GM19328 (cell line): ENCODE measurements around the gene SLC2A11.
"Not testable (repeated sequence)": the region's sequence is repeated elsewhere in the genome, so short reads cannot be mapped to it uniquely, and the experiment has no call there.

Experiments
- ATAC-seq: cut with Tn5 transposase; IDR thresholded peaks from one replicate; pipeline ENCODE4 v1.9.1; 2021; ENCODE audit warnings: mild to moderate bottlenecking, moderate library complexity; ENCODE audit not compliant: unreplicated experiment

The SLC2A11 gene

DNA sequence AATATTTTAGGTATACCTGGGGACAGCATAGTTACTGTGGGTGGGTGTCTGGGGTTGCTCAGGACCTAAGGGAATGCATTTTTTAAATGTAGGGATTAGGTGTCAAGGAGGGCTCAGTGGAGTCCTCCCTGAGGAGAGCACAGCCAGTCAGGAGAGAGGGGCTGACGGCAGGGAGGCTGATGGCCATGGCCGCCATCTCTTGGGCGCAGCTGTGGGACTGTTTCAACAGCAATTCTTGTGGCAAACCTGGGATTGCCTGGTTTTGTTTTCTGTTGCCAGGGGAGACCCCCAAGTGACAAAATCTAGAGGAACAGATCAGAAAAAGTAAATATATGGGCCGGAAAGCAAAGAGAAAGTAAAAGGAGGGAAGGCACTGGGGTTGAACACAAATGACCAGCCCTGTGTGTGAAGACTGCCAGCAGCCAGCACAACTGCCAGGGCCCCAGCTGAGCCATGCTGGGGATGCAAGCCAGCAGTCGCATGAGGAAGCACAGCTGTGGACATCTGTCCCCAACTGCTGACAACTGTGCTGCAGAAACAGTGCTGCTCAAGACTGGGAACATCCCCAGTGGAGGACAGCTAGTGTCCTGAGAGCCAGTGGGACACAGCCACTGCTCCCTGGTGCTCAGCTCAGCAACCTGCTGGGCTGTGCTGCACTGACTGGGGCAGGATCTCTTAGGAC lies 47.0 kb downstream of the SLC2A11 start:
- ATAC-seq = no peak

DNA sequence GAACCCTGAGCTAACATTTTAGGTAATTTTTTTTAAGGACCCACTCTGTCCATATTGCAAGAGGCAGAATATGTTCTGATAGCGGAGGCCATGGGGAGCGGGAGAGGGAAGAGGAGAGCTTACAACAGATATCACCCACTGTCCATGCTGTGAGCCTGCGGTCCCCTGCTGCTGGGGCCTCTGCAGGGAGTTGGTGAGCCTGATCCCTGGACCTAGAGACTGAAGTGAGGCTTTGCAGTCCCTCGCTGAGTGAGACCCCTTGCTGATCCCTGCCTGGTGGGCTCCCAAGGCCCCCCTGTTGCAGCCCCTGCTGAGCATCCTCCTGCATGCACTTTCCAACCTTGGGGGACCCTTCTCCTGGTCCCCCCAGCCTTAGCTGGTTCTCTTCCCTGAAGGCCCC lies 49.0 kb downstream of the SLC2A11 start:
- ATAC-seq = no peak

DNA sequence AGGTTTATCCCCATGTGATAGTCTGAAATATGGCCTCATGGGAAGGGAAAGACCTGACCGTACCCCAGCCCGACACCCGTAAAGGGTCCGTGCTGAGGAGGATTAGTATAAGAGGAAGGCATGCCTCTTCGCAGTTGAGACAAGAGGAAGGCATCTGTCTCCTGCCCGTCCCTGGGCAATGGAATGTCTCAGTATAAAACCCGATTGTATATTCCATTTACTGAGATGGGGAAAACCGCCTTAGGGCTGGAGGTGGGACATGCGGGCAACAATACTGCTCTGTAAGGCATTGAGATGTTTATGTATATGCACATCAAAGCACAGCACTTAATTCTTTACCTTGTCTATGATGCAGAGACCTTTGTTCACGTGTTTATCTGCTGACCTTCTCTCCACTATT lies 49.7 kb downstream of the SLC2A11 start:
- not testable (repeated sequence) for ATAC-seq

DNA sequence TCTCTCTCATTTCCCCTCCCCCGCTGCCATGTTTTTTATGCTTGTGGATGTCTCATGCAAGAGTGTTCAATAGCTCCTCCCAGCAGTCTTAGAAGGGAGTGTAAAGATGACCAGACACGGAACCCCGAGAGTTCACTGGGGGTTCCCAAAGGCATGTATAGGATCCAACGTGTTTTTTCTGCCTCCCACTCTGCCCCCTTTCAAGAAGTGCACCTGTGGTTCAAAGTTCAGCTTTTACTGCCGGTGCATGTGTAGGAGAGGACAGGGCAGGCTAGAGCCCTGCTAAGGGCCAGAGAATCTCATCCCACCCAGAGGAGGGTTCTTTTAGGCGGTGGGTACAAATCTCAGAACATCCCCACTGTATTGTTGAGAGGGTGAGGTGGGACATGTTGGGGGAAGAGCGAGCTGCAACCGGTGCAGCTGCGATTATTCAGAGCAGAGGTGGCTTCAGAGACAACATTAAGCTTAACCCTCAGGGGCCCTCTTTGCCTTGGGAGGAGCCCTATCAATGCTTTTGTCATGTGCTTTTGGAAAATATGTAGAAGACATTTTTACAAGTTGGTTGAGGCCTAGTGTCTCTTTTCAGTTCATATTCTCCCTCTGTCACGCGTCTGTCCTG lies 51.0 kb downstream of the SLC2A11 start:
- ATAC-seq = no peak

DNA sequence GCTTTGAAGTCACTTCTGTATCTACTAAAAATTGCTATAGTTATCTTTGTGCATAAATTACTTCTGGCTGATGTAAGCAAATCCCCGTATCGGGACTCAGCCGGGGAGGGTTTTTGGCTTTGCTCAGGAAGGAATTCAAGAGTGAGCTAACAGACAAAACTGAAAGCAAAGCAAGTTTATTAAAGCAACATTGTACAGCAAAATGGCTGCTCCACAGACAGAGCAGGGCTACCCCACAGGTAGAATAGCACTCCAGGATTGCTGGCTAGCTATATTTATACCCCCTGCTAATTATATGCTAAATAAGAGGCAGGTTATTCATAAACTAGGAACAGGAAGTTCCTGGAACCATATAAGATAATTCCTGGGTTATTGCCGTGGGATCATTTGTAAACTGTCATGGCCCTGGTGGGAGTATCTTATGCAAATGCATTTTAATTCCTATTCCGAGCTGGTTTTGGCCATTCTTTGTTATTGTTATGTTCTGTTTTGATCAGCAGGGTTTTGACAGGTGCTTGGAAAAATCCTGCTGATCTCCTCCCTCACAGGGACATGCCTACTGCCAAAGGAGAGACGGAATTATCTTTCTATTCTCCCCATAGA lies 51.7 kb downstream of the SLC2A11 start:
- no peak for ATAC-seq

DNA sequence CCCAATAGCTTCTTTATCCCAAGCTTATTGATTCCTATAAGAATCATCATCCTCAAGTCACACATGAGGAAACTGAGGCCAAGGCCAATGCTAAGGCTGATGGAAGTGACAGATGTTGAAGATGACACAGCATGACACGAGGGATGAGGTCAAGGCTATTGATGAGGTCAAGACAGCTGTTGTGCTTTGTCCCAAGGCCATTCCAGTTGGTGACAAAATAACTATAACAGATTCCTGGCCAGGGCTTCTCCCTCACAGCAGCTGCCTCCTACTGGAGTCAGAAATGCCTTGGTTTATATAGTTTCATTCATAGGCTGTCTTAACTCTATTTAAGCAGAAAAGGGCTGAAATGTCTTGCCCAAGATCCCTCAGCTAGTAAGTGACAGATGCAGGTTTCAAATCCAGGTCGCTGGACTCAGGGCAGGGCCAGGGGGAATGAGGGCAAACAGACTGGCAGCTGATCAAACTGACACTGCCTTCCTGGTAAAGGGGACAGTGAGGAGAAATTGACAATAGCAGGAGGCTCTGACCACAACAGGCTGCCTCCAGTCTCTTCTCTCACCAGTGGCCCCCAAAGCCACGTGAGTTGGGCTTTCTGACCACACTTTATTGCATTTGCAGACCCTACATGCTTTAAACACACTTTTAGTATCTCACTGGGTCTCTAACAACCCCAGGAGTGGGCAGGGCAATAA lies 53.0 kb downstream of the SLC2A11 start:
- no peak for ATAC-seq

DNA sequence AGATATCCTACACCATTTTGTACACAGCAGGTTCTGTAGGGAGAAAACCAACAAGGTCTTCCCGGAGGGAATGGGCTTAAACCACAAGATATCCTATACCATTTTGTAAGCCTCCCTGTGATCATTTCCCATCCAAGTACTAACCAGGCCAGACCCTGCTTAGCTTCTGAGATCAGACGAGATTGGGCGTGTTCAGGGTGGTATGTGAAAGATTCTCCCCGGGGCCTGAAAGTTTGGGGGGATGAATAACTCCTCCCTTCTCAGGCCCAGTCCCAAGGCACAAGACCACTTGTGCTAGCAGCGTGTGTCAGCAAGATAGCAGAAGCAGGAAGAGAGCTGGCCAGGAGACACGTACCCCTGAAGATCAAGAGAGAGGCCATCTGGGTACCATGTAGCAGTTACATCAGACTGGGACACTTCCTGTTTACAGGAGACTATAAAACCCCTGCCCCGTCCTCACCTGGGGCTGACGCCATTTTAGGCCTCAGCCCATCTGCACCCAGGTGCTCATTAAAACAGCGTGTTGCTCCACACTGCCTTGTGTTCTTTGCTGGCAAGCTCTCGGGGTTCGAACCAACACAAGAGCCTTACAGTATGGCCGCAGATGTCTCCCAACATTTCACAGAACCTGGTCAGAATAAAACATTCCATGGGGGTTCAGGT lies 53.8 kb downstream of the SLC2A11 start:
- ATAC-seq = no peak

DNA sequence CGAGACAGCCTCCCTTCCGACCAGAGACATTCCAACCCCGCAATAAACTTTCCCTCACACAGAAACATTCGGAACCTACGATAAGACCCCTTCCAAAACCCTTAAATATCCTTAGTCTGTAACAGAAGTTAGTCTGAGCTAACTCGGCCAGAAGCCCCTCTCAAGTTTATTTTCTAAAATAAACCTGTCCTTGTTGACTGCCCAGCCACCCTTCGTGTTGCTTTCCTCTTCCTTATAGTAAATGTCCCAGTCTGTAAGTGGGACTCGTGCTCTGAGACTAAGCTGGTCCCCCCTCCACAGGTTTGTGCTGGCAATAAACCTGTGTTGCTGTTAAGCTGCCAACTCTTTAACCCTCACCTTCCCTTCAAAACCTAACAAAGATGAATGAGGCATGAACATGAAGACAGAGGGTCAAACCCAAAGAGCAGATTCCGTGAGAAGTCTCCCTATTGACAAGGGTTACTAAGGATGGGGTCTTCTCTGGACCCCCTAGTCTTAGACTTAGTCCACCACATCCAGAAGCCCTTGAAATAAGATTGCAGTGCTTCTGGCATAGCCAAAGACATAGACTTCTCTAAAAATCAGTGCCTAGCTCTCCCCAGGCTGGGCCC lies 54.7 kb downstream of the SLC2A11 start:
- no peak for ATAC-seq

DNA sequence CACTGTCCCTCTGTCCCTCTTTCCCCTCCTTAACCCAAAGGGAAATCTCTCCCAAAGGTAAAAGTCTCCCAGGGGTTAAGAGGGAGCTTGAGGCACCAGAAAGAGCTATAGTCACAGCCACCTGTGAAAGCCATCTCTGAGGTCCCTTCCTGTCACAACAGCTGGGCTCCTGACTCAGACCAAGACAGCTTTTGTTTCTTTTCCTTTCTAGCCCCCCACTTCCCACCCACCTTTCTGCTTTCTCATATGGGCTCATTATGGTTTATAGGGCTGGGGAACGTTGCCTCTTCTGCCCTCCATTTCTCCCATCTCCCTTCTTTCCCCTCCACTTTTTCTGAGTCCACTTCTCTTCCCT lies 55.6 kb downstream of the SLC2A11 start:
- ATAC-seq = no peak

DNA sequence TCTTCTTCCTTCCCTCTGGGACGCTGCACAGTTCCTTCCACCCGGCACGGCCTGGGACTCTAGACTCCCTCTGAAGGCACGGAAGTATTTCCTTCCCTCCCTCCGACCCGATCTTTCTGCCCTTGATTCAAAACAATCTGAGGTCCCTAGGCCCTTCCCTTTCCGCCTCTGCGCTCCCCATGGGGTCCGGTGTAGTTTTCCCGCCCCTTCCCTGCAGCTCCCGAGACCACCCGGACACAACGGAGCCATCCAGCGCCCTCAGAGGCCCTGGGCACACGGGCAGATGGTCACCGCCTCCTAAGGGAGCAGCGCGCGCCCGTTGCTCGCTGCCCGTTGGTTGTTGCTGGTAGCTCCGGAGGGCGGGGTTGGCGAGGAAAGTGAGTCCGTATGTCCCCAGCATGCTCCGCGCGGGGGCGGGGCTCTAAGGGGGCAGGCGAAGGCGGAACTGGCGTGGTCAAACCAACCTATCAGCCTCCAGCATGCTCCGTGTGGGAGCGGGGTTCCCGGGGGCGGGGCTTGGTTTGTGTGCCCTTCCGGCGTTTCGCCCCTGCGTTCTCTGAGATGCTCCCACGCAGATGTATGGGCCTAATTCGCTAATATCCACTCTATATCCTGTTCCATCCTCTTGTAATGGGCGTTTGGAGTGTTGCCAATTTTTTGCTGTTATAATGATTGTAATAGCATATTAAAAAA lies 56.1 kb downstream of the SLC2A11 start:
- peak; percentile 94 for ATAC-seq

DNA sequence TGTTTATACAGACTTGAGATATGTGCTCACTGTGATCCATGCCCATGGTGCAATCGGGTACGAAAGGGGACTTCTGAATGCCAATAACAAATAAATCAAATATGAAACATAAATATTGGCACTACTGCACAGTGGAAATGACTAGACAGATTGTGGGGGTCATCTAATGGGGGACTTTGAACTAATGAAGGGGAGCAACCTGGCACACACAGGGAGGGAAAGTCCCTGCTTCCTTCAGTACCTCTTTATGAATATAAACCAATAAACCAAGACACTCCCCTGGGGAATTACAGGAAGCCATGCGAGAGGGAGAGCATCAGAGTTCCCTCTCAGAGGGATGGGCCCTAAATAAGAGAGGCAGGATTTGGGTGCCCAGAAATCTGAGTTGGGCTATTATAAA lies 57.6 kb downstream of the SLC2A11 start:
- no peak for ATAC-seq

DNA sequence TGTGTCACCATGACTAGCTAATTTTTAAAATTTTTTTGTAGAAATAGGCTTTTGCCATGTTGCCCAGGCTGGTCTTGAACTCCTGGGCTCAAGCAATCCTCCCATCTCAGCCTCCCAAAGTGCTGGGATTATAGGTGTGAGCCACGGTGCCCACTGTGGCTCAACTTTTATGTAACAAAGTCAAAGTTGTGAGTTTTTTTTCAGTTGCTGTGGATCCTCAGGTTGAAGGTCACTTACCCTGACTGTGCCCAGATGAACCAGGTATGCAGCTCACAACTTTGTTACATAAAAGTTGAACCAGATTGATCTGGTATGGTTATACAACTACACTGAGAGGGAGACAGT lies 62.6 kb downstream of the SLC2A11 start:
- not testable (repeated sequence) for ATAC-seq

DNA sequence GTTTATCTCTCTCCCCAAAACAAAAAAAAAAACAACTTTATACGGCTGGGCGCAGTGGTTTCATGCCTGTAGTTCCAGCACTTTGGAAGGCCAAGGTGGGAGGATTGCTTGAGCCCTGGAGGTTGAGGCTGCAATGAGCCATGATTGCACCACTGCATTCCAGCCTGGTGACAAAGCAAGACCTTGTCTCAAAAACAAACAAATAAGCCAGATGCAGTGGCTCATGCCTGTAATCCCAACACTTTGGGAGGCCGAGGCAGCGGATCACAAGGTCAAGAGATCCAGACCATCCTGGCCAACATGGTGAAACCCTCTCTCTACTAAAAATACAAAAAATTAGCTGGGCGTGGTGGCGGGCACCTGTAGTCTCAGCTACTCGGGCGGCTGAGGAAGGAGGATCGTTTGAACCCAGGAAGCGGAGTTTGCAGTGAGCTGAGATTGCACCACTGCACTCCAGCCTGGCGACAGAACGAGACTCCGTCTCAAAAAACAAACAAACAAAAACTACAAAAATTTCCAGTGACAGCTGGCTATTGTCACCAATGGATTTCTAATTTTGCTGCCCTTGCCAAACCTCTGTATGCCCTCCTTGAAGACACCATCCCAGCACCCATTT lies 64.0 kb downstream of the SLC2A11 start:
- ATAC-seq = not testable (repeated sequence)

DNA sequence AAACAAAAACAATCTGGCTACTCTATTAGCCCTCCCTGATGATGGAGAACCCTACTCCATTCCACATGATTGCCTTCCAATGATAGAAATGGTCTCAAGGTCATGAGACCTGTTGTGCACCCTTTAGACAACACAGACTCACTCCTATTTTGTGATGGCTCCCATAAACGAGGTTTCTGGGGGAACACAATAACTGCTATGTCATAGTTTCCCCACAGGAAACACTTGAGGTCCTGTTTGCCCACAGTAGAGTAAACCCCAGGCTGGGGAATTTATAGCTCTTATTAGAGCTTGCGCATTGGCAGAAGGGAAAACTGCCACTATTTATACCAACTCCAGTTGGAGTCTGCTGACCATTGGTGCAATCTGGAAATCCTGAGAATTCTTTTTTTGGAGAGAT lies 65.2 kb downstream of the SLC2A11 start:
- no peak for ATAC-seq

DNA sequence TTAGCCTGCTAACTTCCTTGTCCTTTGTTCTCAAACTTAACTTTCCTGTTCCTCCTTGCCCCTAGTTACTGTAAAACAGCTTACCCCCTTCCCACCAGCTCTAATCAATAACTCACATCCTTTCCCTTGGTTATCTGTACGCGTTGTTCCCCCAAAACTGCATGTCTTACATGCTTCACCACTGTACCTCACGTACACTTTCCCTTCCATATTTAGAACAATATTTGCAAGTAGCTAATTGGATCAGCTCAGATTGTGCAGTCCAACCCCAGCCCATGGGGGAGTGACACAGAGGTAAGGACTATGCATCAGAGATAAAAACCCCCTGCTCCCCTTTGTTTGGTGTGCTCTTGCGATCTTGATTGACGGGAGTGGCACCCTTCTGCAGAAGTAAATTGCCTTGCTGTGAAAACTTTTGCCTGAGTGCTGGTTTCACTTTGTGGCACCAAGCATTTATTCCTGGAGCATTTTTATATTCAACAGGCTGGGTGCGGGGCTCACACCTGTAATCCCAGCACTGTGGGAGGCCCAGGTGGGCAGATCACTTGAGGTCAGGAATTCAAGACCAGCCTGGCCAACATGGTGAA lies 67.4 kb downstream of the SLC2A11 start:
- ATAC-seq = no peak

DNA sequence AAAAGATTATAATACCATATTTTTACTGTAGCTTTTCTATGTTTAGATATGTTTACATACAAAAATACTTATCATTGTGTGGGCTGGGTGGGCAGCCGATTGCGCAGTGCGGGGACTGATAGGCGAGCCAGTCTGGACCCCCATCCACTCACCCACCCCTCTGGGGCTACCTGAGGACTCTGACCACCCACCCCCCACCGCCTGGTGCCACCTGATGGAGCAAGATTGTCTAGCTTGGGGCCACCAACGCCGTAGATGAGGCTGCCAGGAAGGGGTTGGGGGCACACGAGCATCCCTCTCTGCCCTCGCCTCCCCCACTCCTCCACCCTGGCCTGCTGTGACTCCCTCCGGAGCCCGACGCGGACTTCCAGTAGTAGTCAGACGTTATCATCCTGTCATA lies 68.9 kb downstream of the SLC2A11 start:
- no peak for ATAC-seq
